Panc1 (cell line): ENCODE results near the gene TNN. TPM values are rescaled to one million over a fixed set of nuclear protein-coding genes. Genes with fewer than 3 reads are reported as not detected.

Experiments
- ATAC-seq: fragments of 200-7000 bp; cut with Tn5 transposase; 2 replicates; pipeline ENCODE4 v1.9.1; 2020; ENCODE audit warnings: mild to moderate bottlenecking, moderate library complexity
- BruUV-seq: library from RNA; stranded (reverse); fragments of 400-500 nt; replicated peaks from 2 replicates; lab custom pipeline; 2021; lab: Mats Ljungman, UMichigan
- CTCF ChIA-PET: fragments of 300-600 bp; sonication (Branson Sonifier 250); formaldehyde crosslinking; loops from one replicate; lab custom pipeline; 2022; ENCODE audit warnings: antibody characterized with exemption; lab: Charles Lee
- POLR2A ChIA-PET: fragments of 300-600 bp; sonication (Branson Sonifier 250); formaldehyde crosslinking; loops from one replicate; lab custom pipeline; 2022; ENCODE audit warnings: antibody characterized with exemption; lab: Charles Lee
- DNase-seq: peaks from one replicate; pipeline ENCODE4 v3.0.0-alpha.2; 2010; ENCODE audit warnings: low read depth, low spot score
- H3K27ac ChIP-seq: 2 replicates; pipeline ENCODE4 v1.5.1; 2011; ENCODE audit warnings: mild to moderate bottlenecking, low read length, inconsistent platforms
- H3K27me3 ChIP-seq: fragments of 200-500 bp; sonication (Bioruptor generic); 2 replicates; pipeline ENCODE4 v1.6.0; 2014; ENCODE audit warnings: low read length, inconsistent platforms; ENCODE audit not compliant: control insufficient read depth, insufficient read depth
- H3K36me3 ChIP-seq: fragments of 200-500 bp; sonication (Bioruptor generic); 2 replicates; pipeline ENCODE4 v1.5.1; 2014; ENCODE audit warnings: inconsistent platforms, mild to moderate bottlenecking, low read length, moderate library complexity; ENCODE audit not compliant: control insufficient read depth, insufficient read depth
- H3K4me1 ChIP-seq: 2 replicates; pipeline ENCODE4 v1.5.1; 2011; ENCODE audit warnings: inconsistent platforms, mild to moderate bottlenecking, low read length, moderate library complexity; ENCODE audit not compliant: control insufficient read depth, insufficient read depth
- H3K4me3 ChIP-seq, 2 experiments: 2 replicates each; pipeline ENCODE4 v1.5.1; 2011 to 2012; ENCODE audit warnings: low read depth in 2 of 2, low read length in 2 of 2, mild to moderate bottlenecking in 2 of 2, inconsistent platforms in 1 of 2, moderate library complexity in 1 of 2
- H3K9me3 ChIP-seq: fragments of 200-500 bp; sonication (Bioruptor generic); 2 replicates; pipeline ENCODE4 v1.5.1; 2014; ENCODE audit warnings: low read depth, mild to moderate bottlenecking, inconsistent platforms, low read length, moderate library complexity; ENCODE audit not compliant: control insufficient read depth, insufficient read depth
- CTCF ChIP-seq: fragments of 450-650 bp; IDR thresholded peaks from 2 replicates; pipeline ENCODE4 v1.5.1; 2017; ENCODE audit warnings: mild to moderate bottlenecking
- POLR2AphosphoS5 ChIP-seq: IDR thresholded peaks from 2 replicates; pipeline ENCODE4 v1.6.1; 2012; ENCODE audit warnings: mild to moderate bottlenecking, low read depth, low read length, moderate library complexity
- SIN3A ChIP-seq: IDR thresholded peaks from 2 replicates; pipeline ENCODE4 v1.6.1; 2012; ENCODE audit warnings: low read depth, mild to moderate bottlenecking, low read length, moderate library complexity, borderline replicate concordance; ENCODE audit not compliant: insufficient read depth
- TCF7L2 ChIP-seq: IDR thresholded peaks from 2 replicates; pipeline ENCODE4 v1.6.1; 2011; ENCODE audit warnings: mild to moderate bottlenecking, low read depth, low read length, inconsistent platforms
- in situ Hi-C: cut with HindIII; loops from 2 replicates; pipeline ENCODE4 v1.10.0; 2016; ENCODE audit warnings: low sequenced_read_pairs, low pct_unique_long_range_greater_than_20kb
- intact Hi-C: fragments of 100-400 bp; cut with micrococcal nuclease; formaldehyde crosslinking; loops from one replicate; pipeline ENCODE4 v1.10.0; 2022; ENCODE audit not compliant: unreplicated experiment
- total RNA-seq: library from RNA; stranded (reverse); gene quantifications from one replicate; pipeline ENCODE4 v1.2.1, GENCODE V29; 2021; ENCODE audit not compliant: unreplicated experiment
- TF ChIP-seq, protein P1 (sequence below), 2 experiments: IDR thresholded peaks; 2 replicates each; pipeline ENCODE4 v1.6.1; 2011 to 2012; ENCODE audit warnings: low read depth in 2 of 2, control low read depth in 1 of 2, low read length in 1 of 2, mild to moderate bottlenecking in 1 of 2, moderate library complexity in 1 of 2; ENCODE audit not compliant: insufficient read depth in 1 of 2

The TNN gene
- total RNA-seq, 1 experiment from 2014 or later: not detected

GRCh38 chr1:175080030-175080429 lies 12.4 kb downstream of the TNN start:
- Histone ChIP-seq H3K4me3 (no peak overlapping the region), H3K36me3 (no peaks in the 10 kb centered on the region), H3K27me3 (peaks cover 6% of the 10 kb centered on the region), H3K9me3 (no peaks in the 10 kb centered on the region), H3K4me1 (no peaks in the 10 kb centered on the region), H3K27ac (no peak overlapping the region)
- TF ChIP-seq SIN3A (no peak), POLR2AphosphoS5 (no peak), TCF7L2 (no peak), CTCF (no peak)
- TF ChIP-seq, protein P1, sequence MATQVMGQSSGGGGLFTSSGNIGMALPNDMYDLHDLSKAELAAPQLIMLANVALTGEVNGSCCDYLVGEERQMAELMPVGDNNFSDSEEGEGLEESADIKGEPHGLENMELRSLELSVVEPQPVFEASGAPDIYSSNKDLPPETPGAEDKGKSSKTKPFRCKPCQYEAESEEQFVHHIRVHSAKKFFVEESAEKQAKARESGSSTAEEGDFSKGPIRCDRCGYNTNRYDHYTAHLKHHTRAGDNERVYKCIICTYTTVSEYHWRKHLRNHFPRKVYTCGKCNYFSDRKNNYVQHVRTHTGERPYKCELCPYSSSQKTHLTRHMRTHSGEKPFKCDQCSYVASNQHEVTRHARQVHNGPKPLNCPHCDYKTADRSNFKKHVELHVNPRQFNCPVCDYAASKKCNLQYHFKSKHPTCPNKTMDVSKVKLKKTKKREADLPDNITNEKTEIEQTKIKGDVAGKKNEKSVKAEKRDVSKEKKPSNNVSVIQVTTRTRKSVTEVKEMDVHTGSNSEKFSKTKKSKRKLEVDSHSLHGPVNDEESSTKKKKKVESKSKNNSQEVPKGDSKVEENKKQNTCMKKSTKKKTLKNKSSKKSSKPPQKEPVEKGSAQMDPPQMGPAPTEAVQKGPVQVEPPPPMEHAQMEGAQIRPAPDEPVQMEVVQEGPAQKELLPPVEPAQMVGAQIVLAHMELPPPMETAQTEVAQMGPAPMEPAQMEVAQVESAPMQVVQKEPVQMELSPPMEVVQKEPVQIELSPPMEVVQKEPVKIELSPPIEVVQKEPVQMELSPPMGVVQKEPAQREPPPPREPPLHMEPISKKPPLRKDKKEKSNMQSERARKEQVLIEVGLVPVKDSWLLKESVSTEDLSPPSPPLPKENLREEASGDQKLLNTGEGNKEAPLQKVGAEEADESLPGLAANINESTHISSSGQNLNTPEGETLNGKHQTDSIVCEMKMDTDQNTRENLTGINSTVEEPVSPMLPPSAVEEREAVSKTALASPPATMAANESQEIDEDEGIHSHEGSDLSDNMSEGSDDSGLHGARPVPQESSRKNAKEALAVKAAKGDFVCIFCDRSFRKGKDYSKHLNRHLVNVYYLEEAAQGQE (IDR thresholded peaks at IDR 0.05; ENCODE audit: insufficient read depth in 1 of 2, low read depth in 2 of 2, low read length in 1 of 2): no peak
- intact Hi-C loops (no loop called here), in situ Hi-C loops (no loop called here)
- no peak for DNase-seq
- POLR2A ChIA-PET: no interaction called here
- BruUV-seq: no TSS peak
- CTCF ChIA-PET: no interaction called here
- ATAC-seq: no peak

DNA sequence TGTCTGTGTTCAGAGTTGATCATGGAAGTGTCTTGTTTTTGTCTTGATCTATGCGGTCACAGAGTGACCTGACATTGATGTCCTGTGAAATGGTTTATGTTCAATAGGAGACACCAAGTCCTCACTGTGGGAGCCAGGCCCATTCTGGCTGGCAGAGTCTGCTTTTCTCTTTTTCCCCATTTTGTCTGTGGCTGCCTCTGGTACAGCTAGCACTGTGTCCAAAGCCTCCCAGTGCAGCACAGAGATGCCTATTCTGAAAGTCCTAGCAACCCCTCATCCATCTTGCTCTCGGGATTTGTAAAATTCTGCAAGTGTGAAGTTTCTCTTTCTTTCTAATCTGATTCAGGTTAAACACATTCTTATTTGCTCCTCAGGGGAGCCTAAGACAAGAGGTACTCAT lies 14.3 kb downstream of the TNN start:
- H3K4me3 ChIP-seq: no peak overlapping the region
- ATAC-seq (no peak), DNase-seq (no peak)
- BruUV-seq: no TSS peak
- intact Hi-C loops: no loop called here
- POLR2A ChIA-PET: no interaction called here
- no peaks in the 10 kb centered on the region for H3K4me1 ChIP-seq
- H3K9me3 ChIP-seq: no peaks in the 10 kb centered on the region
- no peaks in the 10 kb centered on the region for H3K36me3 ChIP-seq
- no peak overlapping the region for H3K27ac ChIP-seq
- H3K27me3 ChIP-seq: peaks cover 11% of the 10 kb centered on the region
- CTCF ChIA-PET: no interaction called here
- TF ChIP-seq CTCF (no peak), POLR2AphosphoS5 (no peak), SIN3A (no peak), TCF7L2 (no peak)
- TF ChIP-seq, protein P1 (IDR thresholded peaks at IDR 0.05; ENCODE audit: insufficient read depth in 1 of 2, low read depth in 2 of 2, low read length in 1 of 2): no peak
- in situ Hi-C loops: no loop called here
